NCI-H2081 treated with DMSO at 0.1 percent for 48 hours (cell line): ENCODE data around the gene SMARCA2.

Source experiments
- DNase-seq: peaks from one replicate; lab custom pipeline; 2025; lab: John Stamatoyannopoulos, UW

Gene SMARCA2

DNA sequence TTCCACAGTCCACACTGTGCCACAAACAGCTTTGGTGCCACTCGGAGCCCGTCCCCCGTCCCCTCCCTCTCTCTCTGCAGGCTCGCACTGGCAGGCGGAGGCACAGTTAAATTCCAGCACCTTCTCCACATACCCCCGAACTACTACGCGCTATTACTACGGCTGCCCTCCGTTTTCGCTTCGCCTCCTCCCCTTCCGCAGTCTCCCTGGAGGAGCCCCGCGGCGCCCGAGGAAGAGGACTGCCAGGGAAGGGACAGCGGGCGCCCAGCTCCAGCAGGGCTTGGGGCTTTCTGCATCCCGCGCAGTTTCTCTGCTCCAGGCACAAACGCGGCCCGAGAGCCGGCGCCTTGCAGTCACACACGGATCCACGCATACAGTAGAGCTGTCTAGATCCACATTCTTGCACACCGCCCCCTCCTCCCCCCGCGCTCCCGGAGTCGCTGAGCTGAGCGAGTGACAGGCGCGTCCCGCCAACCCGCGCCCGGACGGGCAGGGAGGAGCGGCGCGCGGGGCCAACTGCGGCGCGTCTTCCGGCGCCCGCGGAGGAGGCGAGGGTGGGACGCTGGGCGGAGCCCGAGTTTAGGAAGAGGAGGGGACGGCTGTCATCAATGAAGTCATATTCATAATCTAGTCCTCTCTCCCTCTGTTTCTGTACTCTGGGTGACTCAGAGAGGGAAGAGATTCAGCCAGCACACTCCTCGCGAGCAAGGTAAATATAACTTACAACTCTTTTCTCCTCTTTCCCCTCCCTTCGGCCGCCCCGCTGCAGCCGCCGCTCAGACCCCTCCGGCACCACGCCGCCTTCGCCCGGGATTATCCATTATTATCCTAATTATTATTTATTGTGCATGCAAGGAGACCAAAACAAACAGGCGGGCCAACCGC lies at the start of gene SMARCA2:
Gene SMARCA2, plus strand, starts transcription at position 652 of the 885 bp plus-strand sequence. CDS start 13,676 bp downstream, outside the sequence.
- peak; percentile 69 for DNase-seq

DNA sequence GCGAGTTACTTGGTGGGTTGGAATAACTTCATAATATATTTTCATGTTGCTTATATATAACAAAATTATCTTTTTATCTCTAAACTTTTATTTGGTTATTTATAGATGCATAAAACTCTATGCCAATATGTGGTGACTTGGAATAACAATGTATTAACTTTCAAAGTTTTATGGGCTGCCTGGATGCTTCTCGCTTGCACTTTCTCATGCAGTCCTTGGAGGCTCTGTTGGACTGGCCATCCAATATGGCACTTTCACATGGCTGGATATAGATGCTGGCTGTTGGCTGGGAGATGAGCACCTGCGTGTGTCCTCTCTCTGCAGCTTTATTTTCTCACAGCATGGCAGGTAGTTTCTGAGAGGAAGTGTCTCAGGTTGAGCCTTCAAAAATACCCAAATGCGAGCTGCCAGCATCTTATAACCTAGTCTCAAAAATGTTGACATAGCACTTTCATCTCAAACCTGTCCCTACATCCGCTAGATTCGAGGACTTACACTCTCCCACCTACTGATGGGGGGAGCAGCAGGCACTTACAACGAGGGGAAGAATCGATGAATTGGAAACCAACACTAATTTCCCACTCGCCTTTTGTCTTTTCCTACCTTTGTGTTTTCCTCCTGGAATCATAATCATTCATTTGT lies 48.3 kb upstream of the SMARCA2 start:
- no peak for DNase-seq

DNA sequence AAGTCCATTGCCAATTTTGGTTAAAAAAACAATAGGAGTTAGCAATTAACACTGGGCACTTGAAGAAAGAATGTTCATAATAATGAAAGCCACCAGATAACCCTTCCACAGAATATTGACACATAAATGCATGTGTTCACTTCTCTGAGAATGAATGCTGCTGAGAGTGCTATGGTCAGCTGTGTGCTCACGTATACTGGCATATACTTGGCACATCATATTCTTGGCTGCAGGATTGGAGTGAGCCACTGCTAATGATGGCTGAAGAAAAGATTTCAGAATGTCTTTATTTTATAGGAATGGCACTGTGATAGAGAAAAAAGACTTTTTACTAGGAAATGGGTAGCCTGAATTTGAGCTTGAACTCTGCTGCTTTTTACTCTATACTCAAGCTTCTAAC lies 46.0 kb upstream of the SMARCA2 start:
- DNase-seq, result no peak

DNA sequence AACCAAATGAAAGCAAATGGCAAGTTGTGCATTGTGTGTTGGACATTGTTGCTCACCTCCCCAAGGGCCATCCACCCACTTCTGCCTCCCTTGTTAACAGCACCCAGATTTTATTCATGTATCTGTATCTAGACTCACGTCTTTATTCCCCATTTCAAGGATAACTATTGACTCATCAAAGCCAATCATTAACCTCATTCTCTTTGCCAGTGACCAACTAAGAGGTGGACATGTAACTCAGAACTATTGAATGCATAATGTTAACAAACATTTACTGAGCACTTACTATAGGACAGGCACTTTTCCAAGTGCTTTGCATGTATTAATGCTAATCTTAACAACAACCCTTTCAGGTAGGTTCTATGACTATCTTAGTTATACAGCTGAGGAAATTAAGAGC lies 45.2 kb upstream of the SMARCA2 start:
- no peak for DNase-seq

DNA sequence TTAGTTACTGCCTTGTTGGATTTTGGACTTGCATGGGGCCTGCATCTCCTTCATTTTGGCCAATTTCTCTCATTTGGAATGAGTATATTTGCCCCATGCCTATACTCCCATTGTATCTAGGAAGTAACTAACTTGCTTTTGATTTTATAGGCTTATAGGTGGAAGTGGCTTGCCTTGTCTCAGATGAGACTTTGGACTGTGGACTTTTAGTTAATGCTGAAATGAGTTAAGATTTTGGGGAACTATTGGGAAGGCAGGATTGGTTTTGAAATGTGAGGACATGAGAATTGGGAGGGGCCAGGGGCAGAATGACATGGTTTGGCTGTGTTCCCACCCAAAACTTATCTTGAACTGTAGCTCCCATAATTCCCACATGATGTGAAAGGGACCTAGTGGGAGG lies 42.5 kb upstream of the SMARCA2 start:
- no peak for DNase-seq

DNA sequence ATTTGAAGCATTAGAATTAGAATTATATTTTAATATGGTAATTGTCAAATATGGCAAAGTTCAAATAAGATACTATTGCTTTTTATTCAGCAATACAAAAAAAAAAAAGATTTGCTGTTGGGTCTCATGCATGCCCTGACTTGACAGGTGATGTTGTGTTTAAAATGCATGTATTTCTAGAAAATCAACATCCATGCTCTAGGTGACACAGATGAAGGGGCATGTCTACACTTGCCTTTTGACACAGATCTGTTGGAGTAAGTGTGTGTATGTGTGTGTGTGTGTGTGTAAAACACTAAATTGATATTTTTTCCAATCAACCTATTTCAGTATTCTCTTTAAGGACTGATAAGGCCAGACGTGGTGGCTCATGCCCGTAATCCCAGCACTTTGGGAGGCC lies 38.1 kb upstream of the SMARCA2 start:
- no peak for DNase-seq

DNA sequence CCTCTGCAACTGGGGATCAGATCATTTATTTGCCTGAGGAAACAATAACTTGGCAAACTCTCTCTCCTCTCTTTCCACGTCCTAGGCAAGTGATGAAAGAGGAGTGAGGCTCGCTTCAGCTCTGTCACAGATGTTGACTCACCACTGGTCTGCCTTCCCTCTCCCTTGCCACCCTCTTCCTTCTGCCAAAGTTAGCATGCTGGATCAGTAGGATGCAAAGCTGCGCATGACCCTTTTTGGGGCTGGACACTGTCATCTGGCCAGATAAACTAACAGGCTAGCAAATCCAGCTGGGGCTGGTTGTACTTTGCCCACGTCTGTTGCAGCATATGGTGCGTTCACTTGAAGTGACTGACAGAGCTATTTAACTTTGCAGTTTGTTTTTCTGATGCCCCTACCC lies 36.2 kb upstream of the SMARCA2 start:
- DNase-seq, result no peak

DNA sequence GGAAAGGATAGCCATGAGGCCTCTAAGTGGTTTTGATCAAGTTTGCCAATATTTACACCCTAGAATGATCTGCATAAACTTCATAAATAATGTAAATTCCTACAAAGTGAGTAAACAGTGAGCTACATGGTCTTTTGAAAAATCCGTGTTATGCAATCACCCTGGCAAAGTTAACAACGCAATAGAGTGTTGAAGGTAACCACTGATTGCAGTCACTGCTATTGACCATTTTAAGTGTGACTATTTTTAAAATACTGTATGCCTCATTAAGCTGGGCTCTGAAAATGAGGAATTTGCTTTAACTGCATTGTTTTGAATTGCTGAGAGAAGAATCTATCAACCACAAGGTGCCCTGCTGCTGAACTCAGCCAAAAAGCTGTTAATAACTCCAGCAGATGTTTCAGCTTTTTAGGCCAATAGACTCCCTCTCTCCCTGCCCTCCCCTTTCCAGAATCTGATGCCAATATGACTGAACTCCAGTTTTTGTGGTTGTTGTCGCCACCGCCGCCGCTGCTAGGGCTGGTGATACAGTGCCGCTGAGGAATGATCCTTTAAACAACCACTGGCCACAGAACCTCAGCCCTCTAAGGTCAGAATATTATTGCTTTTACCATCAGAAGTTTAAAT lies 35.3 kb upstream of the SMARCA2 start:
- DNase-seq, result no peak

DNA sequence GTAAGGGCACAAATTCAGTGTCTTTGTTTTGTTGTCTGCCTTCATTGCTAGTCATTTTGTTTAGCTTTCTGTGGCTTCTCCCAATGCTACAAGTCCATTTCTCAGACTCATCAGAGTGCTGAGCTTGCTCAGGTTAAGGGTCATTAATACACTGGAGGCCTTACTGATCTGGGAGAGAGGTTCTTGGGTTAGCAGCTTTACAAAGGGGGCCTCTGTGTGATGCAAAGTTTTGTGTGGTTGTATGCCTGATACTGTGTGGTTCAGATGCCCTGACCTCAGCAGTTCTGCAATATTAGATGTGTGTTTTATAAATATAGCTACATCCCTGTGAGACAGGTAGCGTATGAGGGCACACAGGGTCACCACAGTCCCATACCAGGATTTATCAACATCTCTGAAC lies 34.8 kb upstream of the SMARCA2 start:
- DNase-seq, result no peak

DNA sequence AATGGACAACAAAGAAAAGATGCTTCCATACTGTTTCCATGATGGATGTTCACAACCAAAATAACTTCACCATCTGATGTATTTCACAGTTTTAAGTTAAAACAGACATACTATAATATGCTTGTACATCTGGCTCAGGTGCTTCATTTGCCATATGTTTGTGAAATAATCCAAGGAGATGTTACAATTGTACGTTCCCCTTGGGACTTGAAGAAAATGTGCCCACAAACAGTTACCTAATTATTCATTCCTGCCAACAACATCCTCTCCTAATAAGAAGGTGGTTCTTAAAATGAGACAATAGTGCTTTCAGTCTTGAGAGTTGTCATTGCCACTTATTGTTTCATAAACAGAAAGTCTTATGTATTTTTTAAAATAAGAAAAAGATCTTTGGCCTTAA lies 33.1 kb upstream of the SMARCA2 start:
- no peak for DNase-seq

DNA sequence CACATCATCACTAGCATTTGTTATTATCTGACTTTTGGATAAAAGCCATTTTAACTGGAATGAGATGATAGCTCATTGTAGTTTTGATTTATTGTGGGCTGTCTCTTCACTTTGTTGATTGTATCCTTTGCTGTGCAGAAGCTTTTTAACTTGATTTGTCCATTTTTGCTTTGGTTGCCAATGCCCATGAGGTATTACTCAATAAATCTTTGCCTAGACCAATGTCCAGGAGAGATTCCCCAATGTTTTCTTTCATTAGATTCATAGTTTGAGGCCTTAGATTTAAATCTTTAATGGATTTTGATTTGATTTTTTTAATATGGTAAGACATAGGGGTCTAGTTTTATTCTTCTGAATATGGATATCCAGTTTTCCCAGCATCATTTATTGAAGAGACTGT lies 28.8 kb upstream of the SMARCA2 start:
- no peak for DNase-seq

DNA sequence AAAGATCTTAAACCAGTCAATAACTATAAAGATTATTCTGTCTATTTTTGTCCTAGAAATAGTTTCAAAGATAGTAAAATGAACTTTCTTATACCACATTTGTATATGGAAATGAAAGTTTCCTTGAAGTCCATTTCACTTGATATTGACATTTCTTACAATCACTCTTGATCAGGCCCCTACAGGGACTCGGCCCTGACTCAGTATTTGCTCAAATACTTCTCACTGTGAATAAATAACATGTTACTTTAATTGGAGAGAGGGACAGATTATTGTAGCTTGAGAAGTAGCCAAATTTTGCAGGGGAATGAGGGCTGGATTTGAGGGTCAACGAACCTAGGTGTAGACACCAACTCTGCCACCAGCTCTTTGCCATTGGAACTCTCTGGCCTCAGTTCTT lies 25.6 kb upstream of the SMARCA2 start:
- DNase-seq, result no peak

DNA sequence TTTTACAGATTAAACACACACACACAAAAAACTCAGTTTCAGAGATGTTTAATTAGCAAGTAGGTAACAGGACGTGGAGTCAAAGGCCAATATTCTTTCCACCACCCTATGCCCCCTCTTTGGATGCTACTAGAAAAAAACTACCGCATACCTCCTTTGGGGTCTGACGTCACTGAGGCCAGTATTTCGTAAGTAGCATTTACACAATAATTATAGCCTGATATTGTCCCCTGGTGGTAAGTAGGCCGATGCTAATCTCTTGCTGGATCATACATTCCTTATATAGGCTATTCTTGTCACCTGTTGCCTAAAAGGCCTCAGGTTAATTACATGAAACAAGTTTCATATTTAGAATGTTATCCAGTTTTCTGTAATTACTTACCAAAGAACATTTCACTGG lies 21.0 kb upstream of the SMARCA2 start:
- no peak for DNase-seq

DNA sequence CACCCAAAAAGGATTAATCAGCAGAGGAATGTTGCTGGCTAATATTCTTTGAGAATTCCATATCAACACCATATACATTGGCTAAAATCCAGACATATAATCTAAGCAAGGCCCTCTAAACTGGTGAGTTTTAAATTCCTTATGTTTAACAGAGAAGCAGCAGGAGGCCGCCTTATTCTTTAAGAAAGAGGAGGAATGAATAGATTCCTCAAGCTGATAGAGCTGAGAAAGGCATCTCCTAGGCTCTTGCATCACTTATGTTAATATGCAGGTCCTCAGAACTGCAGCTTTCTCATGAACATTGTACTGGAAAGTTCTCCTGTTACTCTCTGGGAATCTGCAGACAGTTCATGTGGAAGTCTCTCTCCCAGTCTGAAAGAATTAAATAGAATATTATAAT lies 20.1 kb upstream of the SMARCA2 start:
- DNase-seq, result no peak

DNA sequence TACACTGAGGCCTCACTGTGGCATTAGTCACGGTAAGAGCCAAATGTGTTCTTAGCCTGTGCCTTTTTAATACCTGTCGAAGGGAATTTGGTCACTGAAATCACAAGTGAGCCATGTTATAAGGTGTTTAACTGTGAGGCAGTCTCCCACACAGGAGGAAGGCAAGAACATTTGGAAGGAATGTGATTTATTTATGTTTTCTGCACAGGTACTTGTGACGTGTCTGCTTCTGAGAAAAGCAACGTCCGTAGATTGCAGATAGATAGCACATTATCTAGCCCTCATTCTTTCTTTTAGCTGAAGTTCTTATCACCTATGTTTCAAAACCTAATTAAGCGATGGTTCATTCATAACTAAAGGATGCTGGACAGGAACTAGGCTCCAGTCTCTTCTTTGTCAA lies 19.0 kb upstream of the SMARCA2 start:
- DNase-seq, result no peak

DNA sequence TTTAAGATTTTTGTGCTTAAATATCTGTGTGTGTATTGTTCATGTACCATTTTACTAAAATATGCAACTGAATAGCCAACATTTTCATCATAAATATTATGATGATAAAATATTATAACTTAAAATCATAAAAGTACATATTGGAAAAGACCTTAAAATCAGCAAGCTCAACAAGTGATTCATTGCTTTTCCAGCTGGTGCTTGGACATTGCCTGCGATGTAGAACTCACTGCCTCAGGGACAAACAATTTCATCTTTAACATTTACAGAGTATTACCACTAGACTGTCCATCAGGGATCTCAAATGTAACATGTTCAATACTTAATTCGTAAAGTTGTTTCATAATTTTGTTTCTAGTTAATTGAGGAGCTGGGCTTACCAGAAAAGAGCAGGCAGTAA lies 17.5 kb upstream of the SMARCA2 start:
- DNase-seq, result no peak

DNA sequence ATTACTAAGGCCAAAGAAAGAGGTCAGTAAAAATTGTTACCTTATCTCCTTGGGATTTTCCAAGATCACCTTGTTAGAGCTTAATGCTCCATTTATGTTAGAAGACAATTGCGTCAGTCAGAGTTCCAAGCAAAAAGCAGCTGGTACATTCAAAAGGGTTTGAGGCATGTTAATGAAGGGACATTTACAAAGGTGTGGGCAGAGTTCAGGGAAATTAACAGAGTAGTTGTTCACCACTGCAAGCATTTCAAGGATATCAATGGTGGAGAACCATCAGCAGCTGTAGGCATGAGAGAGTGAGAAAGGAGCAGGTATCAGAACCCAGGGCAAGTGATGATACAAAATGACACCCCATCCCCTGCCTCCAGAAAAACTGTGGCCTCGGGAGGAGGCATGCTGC lies 17.0 kb upstream of the SMARCA2 start:
- no peak for DNase-seq

DNA sequence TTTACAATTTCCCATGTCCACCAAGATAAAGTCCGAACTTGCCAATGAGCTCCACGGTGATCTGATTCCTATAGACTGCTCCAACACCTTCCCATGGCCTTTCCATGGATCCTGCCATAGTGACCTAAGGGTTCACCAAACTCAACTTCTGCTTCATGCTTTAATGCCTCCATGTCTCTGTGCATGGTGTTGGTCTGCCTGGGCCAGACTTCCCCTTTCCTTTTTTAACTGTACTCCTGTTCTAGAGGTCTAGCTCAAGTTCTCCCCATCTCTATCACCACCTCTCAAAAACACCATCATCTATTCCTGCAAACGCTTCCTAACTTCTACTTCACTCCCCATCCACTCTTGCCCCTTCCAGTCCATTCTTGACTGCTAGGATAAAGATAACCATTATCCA lies 14.8 kb upstream of the SMARCA2 start:
- DNase-seq, result no peak

DNA sequence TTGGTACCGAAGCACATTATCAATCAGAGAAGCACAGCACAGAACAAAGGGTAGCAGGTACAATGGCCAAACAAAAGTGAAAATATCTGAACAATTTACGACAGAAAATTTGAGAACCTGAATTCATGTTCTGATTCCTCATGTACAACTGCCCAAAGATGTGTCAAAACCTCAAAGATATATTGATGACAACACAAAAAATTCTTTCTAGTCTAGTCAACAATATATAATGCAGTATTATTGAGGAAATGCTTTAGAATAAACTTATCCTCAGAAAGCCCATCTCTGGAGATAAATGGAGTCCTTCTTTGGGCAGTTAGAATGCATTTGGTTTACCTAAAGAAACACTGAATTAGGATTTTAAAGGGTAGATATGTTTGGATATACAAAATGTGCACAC lies 6.8 kb upstream of the SMARCA2 start:
- no peak for DNase-seq

DNA sequence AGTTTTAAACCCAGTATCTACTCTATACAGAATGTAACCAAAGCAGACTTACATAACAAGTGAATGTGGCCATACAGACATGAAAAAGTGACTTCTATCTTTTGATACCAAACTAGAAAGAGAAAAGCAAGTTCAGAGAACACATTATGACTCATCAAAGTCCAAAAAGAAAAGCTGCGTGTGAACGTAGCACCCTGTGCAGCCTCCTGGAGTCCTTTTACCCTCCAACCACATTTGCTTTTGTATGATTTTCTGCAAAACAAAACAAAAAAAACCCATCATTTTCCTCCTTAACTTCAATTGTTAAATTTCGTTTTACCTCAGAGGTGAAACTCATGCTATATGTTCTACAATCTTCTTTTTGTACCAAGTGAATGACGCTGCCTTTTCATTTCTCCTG lies 2.8 kb upstream of the SMARCA2 start:
- DNase-seq, result no peak

DNA sequence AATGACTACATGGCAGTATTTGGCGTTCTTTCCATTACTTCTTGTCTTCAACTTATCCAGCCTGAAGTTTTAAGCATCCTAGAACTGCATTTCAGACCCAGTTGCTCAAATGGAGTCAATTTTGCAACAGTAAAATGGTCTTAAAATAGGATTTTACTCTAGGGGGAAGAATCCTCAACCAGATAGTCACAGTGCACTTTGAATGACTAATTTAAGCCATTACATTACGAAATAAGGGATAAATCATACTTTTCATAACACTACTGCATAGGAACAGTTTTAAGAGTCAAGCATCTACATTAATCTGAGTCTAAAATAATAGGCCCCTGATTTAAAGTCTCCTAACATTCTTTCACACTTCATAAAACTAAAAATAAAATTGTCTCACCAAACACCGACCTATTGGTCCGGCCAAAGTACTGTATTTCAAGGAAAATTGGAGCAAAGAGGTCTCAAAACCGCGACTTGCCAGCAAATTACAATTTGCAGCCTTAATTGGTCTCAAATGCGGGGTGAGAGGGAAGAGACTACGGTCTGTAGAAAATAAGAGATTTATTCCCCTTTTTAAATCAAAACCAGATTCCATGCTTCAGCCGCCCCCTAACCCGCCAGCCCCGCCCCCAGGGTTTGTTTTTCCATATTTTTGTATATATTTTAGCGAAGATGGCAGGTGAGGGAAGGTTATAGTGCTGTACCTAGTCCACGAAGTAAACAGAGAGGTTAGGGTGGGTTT lies 1.2 kb upstream of the SMARCA2 start:
- DNase-seq, result no peak

DNA sequence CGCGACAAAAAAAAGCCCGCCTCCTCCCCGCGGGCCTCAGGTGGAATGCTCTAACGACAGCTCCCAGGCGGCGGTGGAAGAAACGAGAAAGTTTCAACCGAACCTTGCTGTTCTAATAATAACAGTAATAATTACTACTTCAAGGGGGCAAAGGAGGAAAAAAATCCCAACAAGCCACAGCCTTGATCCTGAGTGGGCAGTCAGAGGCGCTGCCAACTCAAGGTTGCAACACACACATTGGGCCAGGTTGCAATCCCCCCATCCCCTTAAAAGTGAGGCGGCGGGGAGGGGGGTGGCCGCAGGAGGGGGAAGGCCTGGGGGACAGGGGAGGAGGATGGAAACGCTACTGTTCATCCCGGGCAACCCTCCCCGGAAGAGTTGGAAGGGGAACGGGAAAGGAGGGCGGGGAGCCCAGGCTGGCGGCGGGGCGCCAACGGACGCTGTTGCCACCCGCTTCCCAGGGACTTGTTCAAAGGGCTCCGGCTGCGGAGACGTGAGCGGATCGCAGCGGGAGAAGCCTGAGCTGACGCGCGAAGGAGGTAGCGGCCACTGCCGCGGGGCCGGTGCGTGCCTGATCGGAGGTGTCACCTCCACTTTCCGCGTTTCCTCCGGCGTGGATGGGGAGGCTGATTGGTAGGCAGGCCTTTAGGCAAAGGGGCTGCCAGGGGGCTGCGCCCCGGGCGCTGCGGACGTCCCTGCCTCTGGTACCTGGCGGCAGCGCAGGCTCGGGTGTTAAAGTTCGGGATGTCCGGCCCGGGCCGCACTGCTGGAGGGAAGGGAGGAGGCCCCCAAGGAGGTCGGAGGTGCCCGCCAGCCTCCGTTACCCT lies 647 bp downstream of the SMARCA2 start:
- no peak for DNase-seq
